ENCODE results near the gene FAM3A. TPM values are rescaled to one million over a fixed set of nuclear protein-coding genes. Genes with fewer than 3 reads are reported as not detected.

The FAM3A gene
- total RNA-seq, 2 experiments from 2014 or later = 16.4 to 21.9 TPM

GRCh38 chrX:154486396-154487207, 29.4 kb downstream of the FAM3A start, which contains the start of gene UBL4A:
Gene UBL4A, minus strand, starts transcription at chrX:154486615. Its CDS starts 31 bp downstream, at chrX:154486584.
- Histone ChIP-seq H3K9me2 (ENCODE audit: insufficient read depth, low read length) (no peaks in the 10 kb centered on the region), H4K20me1 (ENCODE audit: insufficient read depth, low read length) (no peaks in the 10 kb centered on the region), H3K79me2 (ENCODE audit: insufficient read depth, low read depth, low read length) (peaks cover 16% of the 10 kb centered on the region), H2AFZ (ENCODE audit: low read length) (no peak within 1 kb of the TSS), H3K9me3 (ENCODE audit: low read length) (no peaks in the 10 kb centered on the region), H3K27ac (ENCODE audit: low read depth, low read length, poor library complexity, severe bottlenecking) (peak within 1 kb of the TSS; percentile 61), H3K4me3 (ENCODE audit: low read depth, low read length, poor library complexity, severe bottlenecking) (peak within 1 kb of the TSS; percentile 98), H3K4me1 (ENCODE audit: insufficient read depth, low read length, poor library complexity, severe bottlenecking) (peaks cover 53% of the 10 kb centered on the region), H3K4me2 (ENCODE audit: low read length) (peak within 1 kb of the TSS; percentile 83), H3K36me3 (ENCODE audit: insufficient read depth, low read length) (peaks cover 27% of the 10 kb centered on the region)
- no peak for TF ChIP-seq EZH2phosphoT487 (IDR thresholded peaks at IDR 0.05; ENCODE audit: borderline replicate concordance, low read depth, low read length)
- no peak for TF ChIP-seq CTCF (conservative IDR thresholded peaks at IDR 0.05; ENCODE audit: low read length)
- intact Hi-C loops (cut with micrococcal nuclease; ENCODE audit: unreplicated experiment) = loop anchor here (5.0 kb wide), 1 partner anchor 41 kb away; no protein-coding TSS in a partner anchor
- peak; percentile 62 for DNase-seq (ENCODE audit: low spot score)
- POLR2A ChIA-PET = interaction anchor here (0.8 to 1.2 kb wide), 4 partner anchors 10 to 41 kb away, joined by 3 to 8 read pairs (median 4); partner anchors contain the start of gene FAM3A
- CTCF ChIA-PET (ENCODE audit: unreplicated experiment) = interaction anchor here (0.6 kb wide), 1 partner anchor 27 kb away, joined by 3 read pairs; no protein-coding TSS in a partner anchor
- no TSS peak for BruUV-seq (replicated peaks)

- intact Hi-C loops (cut with micrococcal nuclease; ENCODE audit: unreplicated experiment) = loop anchor here (5.0 kb wide), 1 partner anchor 41 kb away; no protein-coding TSS in a partner anchor
- Histone ChIP-seq H2AFZ (ENCODE audit: low read length) (no peak overlapping the region), H3K9me3 (ENCODE audit: low read length) (no peaks in the 10 kb centered on the region), H3K4me2 (ENCODE audit: low read length) (peak overlapping the region; percentile 79), H3K79me2 (ENCODE audit: insufficient read depth, low read depth, low read length) (peaks cover 16% of the 10 kb centered on the region), H3K27ac (ENCODE audit: low read depth, low read length, poor library complexity, severe bottlenecking) (peak overlapping the region; percentile 61), H3K36me3 (ENCODE audit: insufficient read depth, low read length) (peaks cover 27% of the 10 kb centered on the region), H3K4me3 (ENCODE audit: low read depth, low read length, poor library complexity, severe bottlenecking) (peak overlapping the region; percentile 98), H4K20me1 (ENCODE audit: insufficient read depth, low read length) (no peaks in the 10 kb centered on the region), H3K4me1 (ENCODE audit: insufficient read depth, low read length, poor library complexity, severe bottlenecking) (peaks cover 54% of the 10 kb centered on the region), H3K9me2 (ENCODE audit: insufficient read depth, low read length) (no peaks in the 10 kb centered on the region)
- CTCF ChIA-PET (ENCODE audit: unreplicated experiment) = no interaction called here
- TF ChIP-seq CTCF (conservative IDR thresholded peaks at IDR 0.05; ENCODE audit: low read length) (no peak), EZH2phosphoT487 (IDR thresholded peaks at IDR 0.05; ENCODE audit: borderline replicate concordance, low read depth, low read length) (no peak)
- no TSS peak for BruUV-seq (replicated peaks)
- peak; percentile 47 for DNase-seq (ENCODE audit: low spot score)
- POLR2A ChIA-PET = interaction anchor here (1.2 kb wide), 1 partner anchor 41 kb away, joined by 8 read pairs; no protein-coding TSS in a partner anchor
Observed at GRCh38 chrX:154486052-154486395, 30.0 kb downstream of the FAM3A start.
